Kidney (tissue), 14 donors: ENCODE results near the gene TRAK1. TPM values are rescaled to one million over a fixed set of nuclear protein-coding genes. Genes with fewer than 3 reads are reported as not detected.
A peak's percentile ranks its signal among the peaks of the same experiment; 100 is the strongest.

Experiments used
- DNase-seq, 5 donors: peaks; one replicate each; pipeline ENCODE4 v3.0.0-alpha.2; 2013 to 2020
- FAIRE-seq: peaks from 2 replicates; lab custom pipeline; 2012; peaks lifted over from hg19 to GRCh38; lab: Jason Lieb, UNC
- H3K27ac ChIP-seq, 2 donors: one replicate each; pipeline ENCODE4 v1.7.0; 2013; ENCODE audit warnings: low read depth in 2 of 2, low read length in 2 of 2, inconsistent platforms in 1 of 2
- H3K27me3 ChIP-seq: one replicate; pipeline ENCODE4 v1.7.1; 2013; ENCODE audit warnings: low read length, inconsistent platforms; ENCODE audit not compliant: control insufficient read depth, insufficient read depth
- H3K36me3 ChIP-seq, 3 donors: one replicate each; pipeline versions ENCODE4 v1.7.0 to v1.7.1; 2013; ENCODE audit warnings: low read length in 3 of 3, control low read depth in 1 of 3, inconsistent platforms in 1 of 3; ENCODE audit not compliant: insufficient read depth in 3 of 3, control insufficient read depth in 2 of 3
- H3K4me1 ChIP-seq, 3 donors: one replicate each; pipeline versions ENCODE4 v1.7.0 to v1.7.1; 2013; ENCODE audit warnings: low read length in 3 of 3, inconsistent platforms in 1 of 3, low read depth in 1 of 3; ENCODE audit not compliant: control insufficient read depth in 2 of 3, insufficient read depth in 2 of 3
- H3K4me3 ChIP-seq, 3 donors: one replicate each; pipeline versions ENCODE4 v1.7.0 to v1.8.1; 2013; ENCODE audit warnings: low read length in 3 of 3, control low read depth in 1 of 3, inconsistent platforms in 1 of 3
- H3K9ac ChIP-seq, 3 donors: one replicate each; pipeline versions ENCODE4 v1.7.0 to v1.7.1; 2013; ENCODE audit warnings: low read length in 3 of 3, control low read depth in 1 of 3, inconsistent platforms in 1 of 3
- H3K9me3 ChIP-seq, 3 donors: one replicate each; pipeline versions ENCODE4 v1.7.0 to v1.7.1; 2013; ENCODE audit warnings: low read length in 3 of 3, control low read depth in 1 of 3, inconsistent platforms in 1 of 3; ENCODE audit not compliant: control insufficient read depth in 2 of 3, insufficient read depth in 1 of 3
- CTCF ChIP-seq: IDR thresholded peaks from 3 replicates; pipeline ENCODE4 v1.5.1; 2012; ENCODE audit warnings: mild to moderate bottlenecking, moderate library complexity, borderline replicate concordance; ENCODE audit not compliant: insufficient read depth; ENCODE audit errors: extremely low read depth
- intact Hi-C: fragments of 100-400 bp; cut with DNase I; formaldehyde crosslinking; loops from one replicate; pipeline ENCODE4 v1.11.1; 2022
- polyA plus RNA-seq: library from polyadenylated mRNA; stranded (reverse); fragments of 350-450 nt; fragmentation: Illumina TruSeq; extraction: RNeasy Lipid Tissue Mini Kit (QIAGEN cat#74804); gene quantifications from one replicate; pipeline ENCODE4 v1.2.3, GENCODE V29; 2014; ENCODE audit warnings: low read depth, low replicate concordance; ENCODE audit not compliant: insufficient read depth
- total RNA-seq: library from RNA; stranded (reverse); fragmentation: NEBNext Ultra II Directional; extraction: Animal tissue kit (Norgen Biotek cat#: 25700); gene quantifications from one replicate; pipeline ENCODE4 v1.2.1, GENCODE V29; 2021
- donor health status: control.
- donor health status: control.
- donor health status: control.
- donor health status: control.
- donor health status: control.
- donor health status: DM: yes; HTN: yes; CAD: no.
- donor health status: Normal renal cell carcinoma (clear cell type).

Gene TRAK1
- total and polyA plus RNA-seq, 2 donors from 2014 or later, result 16.2 to 41.0 TPM

GRCh38 chr3:42224658-42225421, 133.7 kb downstream of the TRAK1 start:
- no peak for FAIRE-seq
- peak overlapping the region in 1 of 2 donors; percentile 32 for H3K27ac ChIP-seq
- intact Hi-C loops, result loop anchor here (10.0 kb wide), 1 partner anchor 320 kb away; no protein-coding TSS in a partner anchor

DNA sequence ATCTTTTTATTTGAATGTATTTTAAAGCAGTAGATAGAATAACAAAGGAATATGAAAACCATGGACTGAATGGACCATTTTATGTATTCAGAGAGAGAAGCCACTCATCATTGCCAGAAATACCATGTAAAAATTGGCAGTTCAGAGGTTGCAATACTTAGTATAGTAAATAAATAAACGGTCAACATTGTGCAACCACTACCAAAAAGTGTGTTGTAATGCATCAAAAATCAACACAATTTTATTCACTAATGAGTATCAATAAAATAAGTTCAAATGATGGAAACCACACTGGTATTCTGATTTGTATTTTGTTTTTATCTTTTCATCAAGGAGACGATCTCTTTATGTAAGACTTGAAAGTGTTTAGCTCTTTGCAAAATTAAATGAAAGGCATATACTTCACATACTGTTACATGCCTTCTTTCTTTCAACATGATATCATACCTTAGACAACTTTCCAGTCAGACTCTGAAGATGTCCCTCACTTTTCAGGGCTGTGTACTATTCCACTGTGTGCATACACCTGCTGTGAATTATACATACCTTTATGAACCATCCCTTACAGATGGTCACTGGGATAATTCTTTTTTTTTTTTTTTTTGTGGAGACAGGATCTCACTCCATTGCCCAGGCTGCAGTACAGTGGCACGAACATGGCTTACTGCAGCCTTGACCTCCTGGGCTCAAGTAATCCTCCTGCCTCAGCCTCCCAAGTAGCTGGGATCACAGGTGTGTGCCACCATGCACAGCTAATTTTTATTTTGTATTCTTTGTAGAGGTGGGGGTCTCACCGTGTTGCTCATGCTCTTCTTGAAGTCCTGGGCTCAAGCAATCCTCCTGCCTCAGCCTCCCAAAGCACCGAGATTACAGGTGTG, 134.6 kb downstream of the TRAK1 start:
- Histone ChIP-seq H3K4me3 (no peak overlapping the region), H3K9me3 (no peaks in the 10 kb centered on the region), H3K4me1 (peaks cover 0 to 4% (median 0%) of the 10 kb centered on the region in 3 donors), H3K27me3 (no peaks in the 10 kb centered on the region), H3K36me3 (peaks cover 0 to 20% (median 15%) of the 10 kb centered on the region in 3 donors), H3K9ac (no peak overlapping the region), H3K27ac (no peak overlapping the region)
- FAIRE-seq (no peak), DNase-seq (no peak)
- intact Hi-C loops, result loop anchor here (10.0 kb wide), 1 partner anchor 319 kb away; no protein-coding TSS in a partner anchor
- no peak for TF ChIP-seq CTCF

More at GRCh38 chr3:42224658-42225421, 133.7 kb downstream of the TRAK1 start:
- H3K4me3 ChIP-seq, result no peak overlapping the region
- H3K36me3 ChIP-seq, result peaks cover 0 to 25% (median 21%) of the 10 kb centered on the region in 3 donors
- H3K4me1 ChIP-seq, result peaks cover 0 to 4% (median 0%) of the 10 kb centered on the region in 3 donors
- H3K27me3 ChIP-seq, result no peaks in the 10 kb centered on the region
- no peak overlapping the region for H3K9ac ChIP-seq
- H3K9me3 ChIP-seq, result no peaks in the 10 kb centered on the region
- TF ChIP-seq CTCF, result no peak
- DNase-seq, result peak in 3 of 5 donors; percentile 33 to 67 (median 59)

GRCh38 chr3:42226470-42227425, 135.6 kb downstream of the TRAK1 start:
- no peak overlapping the region for H3K9ac ChIP-seq
- DNase-seq (no peak), FAIRE-seq (no peak)
- no peaks in the 10 kb centered on the region for H3K9me3 ChIP-seq
- intact Hi-C loops, result loop anchor here (10.0 kb wide), 1 partner anchor 318 kb away; no protein-coding TSS in a partner anchor
- H3K4me3 ChIP-seq, result no peak overlapping the region
- peaks cover 0 to 4% (median 0%) of the 10 kb centered on the region in 3 donors for H3K4me1 ChIP-seq
- TF ChIP-seq CTCF, result no peak
- H3K27ac ChIP-seq, result no peak overlapping the region
- no peaks in the 10 kb centered on the region for H3K27me3 ChIP-seq
- peaks cover 0 to 20% (median 14%) of the 10 kb centered on the region in 3 donors for H3K36me3 ChIP-seq
